OCI-LY7 (cell line): ENCODE results near the gene CTSZ.

Experiments
- CTCF ChIP-seq: fragments of 200-600 bp; sonication (generic); conservative IDR thresholded peaks from 2 replicates; pipeline ENCODE4 v1.5.1; 2014; ENCODE audit warnings: mild to moderate bottlenecking, antibody characterized with exemption, low read length, moderate library complexity, mixed read lengths
- EZH2phosphoT487 ChIP-seq: fragments of 200-600 bp; sonication (generic); IDR thresholded peaks from 2 replicates; pipeline ENCODE4 v1.6.1; 2018; ENCODE audit warnings: low read depth, borderline replicate concordance, mild to moderate bottlenecking, mixed run types, antibody characterized with exemption, low read length, moderate library complexity, mixed read lengths

DNA sequence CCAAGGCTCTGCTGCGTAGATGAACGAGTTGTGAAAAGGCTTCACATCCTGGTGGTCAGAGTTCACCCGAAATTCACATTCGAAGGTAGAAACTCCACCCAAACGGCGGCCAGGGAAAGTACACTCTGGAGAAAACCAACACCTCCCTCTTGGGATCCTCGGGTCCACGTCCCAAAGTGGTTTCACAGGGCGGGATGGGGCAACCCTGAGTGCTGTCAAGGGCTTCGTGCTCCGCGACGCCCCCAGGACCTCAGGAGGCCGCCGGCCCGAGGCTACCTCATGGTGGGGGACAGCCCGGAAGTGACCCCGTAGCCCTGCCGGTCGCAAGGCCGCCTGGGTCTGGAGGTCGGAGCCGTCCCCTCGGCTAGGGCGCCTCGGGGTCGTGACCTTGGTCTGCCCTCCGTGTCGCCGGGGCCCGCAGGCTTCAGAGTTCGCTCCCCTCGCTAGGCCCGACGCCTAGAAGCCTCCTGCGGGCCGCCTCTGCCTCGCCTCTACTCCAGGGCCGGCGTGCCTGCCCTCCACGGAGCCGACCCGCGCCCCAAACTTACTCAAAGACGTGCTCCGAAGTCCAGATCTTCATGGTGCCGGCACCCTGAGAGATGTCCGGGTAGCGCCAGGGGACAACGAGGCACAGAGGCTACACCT is 35.2 kb upstream of the CTSZ start, which contains the start of gene PRELID3B:
- TF ChIP-seq CTCF (no peak), EZH2phosphoT487 (no peak)
